DOHH2 (cell line): Measurements from ENCODE around the gene SV2C.

Experiments
- CTCF ChIP-seq: fragments of 200-600 bp; sonication (generic); IDR thresholded peaks from one replicate; pipeline ENCODE4 v1.5.1; 2014; ENCODE audit warnings: antibody characterized with exemption, mild to moderate bottlenecking, low read depth, low read length; ENCODE audit not compliant: poor library complexity, severe bottlenecking
- EZH2phosphoT487 ChIP-seq: fragments of 200-600 bp; sonication (generic); IDR thresholded peaks from 2 replicates; pipeline ENCODE4 v1.6.1; 2017; ENCODE audit warnings: borderline replicate concordance, mild to moderate bottlenecking, antibody characterized with exemption, low read length, moderate library complexity, mixed read lengths

- TF ChIP-seq EZH2phosphoT487 (no peak), CTCF (no peak)
Measured at GRCh38 chr5:76332102-76332501, 248.9 kb downstream of the SV2C start.
